ENCODE data around the gene OTULINL.
"Not testable (repeated sequence)": the region's sequence is repeated elsewhere in the genome, so short reads cannot be mapped to it uniquely, and the experiment has no call there.

Gene OTULINL

GRCh38 chr5:14581106-14581890 is at the start of gene OTULINL:
OTULINL (plus strand) TSS chr5:14581792; CDS start chr5:14581895, 103 bp downstream.
- DNase-seq = peak; percentile 73

- DNase-seq = no peak
Observed at GRCh38 chr5:14532180-14532579, 49.4 kb upstream of the OTULINL start.

GRCh38 chr5:14534773-14535172 is 46.8 kb upstream of the OTULINL start:
- no peak for DNase-seq

- no peak for DNase-seq
Observed at GRCh38 chr5:14545308-14545707, 36.3 kb upstream of the OTULINL start.

GRCh38 chr5:14545862-14546261 is 35.7 kb upstream of the OTULINL start:
- no peak for DNase-seq

- DNase-seq = no peak
Observed at GRCh38 chr5:14547666-14548065, 33.9 kb upstream of the OTULINL start.

- DNase-seq = no peak
Observed at GRCh38 chr5:14551211-14551610, 30.4 kb upstream of the OTULINL start.

- DNase-seq = no peak
Observed at GRCh38 chr5:14552017-14552416, 29.6 kb upstream of the OTULINL start.

- DNase-seq = not testable (repeated sequence)
Observed at GRCh38 chr5:14554288-14554687, 27.3 kb upstream of the OTULINL start.

- no peak for DNase-seq
Observed at GRCh38 chr5:14556015-14556414, 25.6 kb upstream of the OTULINL start.

- no peak for DNase-seq
Observed at GRCh38 chr5:14557203-14557770, 24.3 kb upstream of the OTULINL start.

- DNase-seq = peak; percentile 88
Observed at GRCh38 chr5:14557791-14558415, 23.7 kb upstream of the OTULINL start.

GRCh38 chr5:14560091-14560595 is 21.4 kb upstream of the OTULINL start:
- peak; percentile 74 for DNase-seq

- no peak for DNase-seq
Observed at GRCh38 chr5:14561741-14562140, 19.9 kb upstream of the OTULINL start.

- DNase-seq = no peak
Observed at GRCh38 chr5:14568333-14568732, 13.3 kb upstream of the OTULINL start.

- DNase-seq = no peak
Observed at GRCh38 chr5:14569948-14570691, 11.5 kb upstream of the OTULINL start.

GRCh38 chr5:14571901-14572300 is 9.7 kb upstream of the OTULINL start:
- DNase-seq = no peak

- no peak for DNase-seq
Observed at GRCh38 chr5:14572385-14572784, 9.2 kb upstream of the OTULINL start.

GRCh38 chr5:14572836-14573235 is 8.8 kb upstream of the OTULINL start:
- no peak for DNase-seq

GRCh38 chr5:14574096-14574495 is 7.5 kb upstream of the OTULINL start:
- DNase-seq = no peak

GRCh38 chr5:14574891-14575508 is 6.6 kb upstream of the OTULINL start:
- peak; percentile 70 for DNase-seq

- DNase-seq = no peak
Observed at GRCh38 chr5:14576206-14576605, 5.4 kb upstream of the OTULINL start.
